HEK293 (cell line): ENCODE results near the gene ADAMTSL5.

Experiments
- HOXA7 ChIP-seq: sonication (generic); formaldehyde crosslinking; IDR thresholded peaks from 2 replicates; pipeline ENCODE4 v1.8.1; 2022; ENCODE audit warnings: missing genetic modification reagents, borderline replicate concordance
- YY1 ChIP-seq: fragments of 450-650 bp; formaldehyde crosslinking; IDR thresholded peaks from 2 replicates; pipeline ENCODE4 v1.5.1; 2018; ENCODE audit warnings: missing biosample characterization, missing genetic modification characterization
- ZNF175 ChIP-seq: fragments of 450-650 bp; formaldehyde crosslinking; IDR thresholded peaks from 2 replicates; pipeline ENCODE4 v1.5.1; 2016; ENCODE audit warnings: missing biosample characterization, missing genetic modification characterization
- ZNF747 ChIP-seq: fragments of 450-650 bp; formaldehyde crosslinking; IDR thresholded peaks from 2 replicates; pipeline ENCODE4 v1.5.1; 2016; ENCODE audit warnings: missing biosample characterization, missing genetic modification characterization
- ZSCAN23 ChIP-seq: fragments of 450-650 bp; formaldehyde crosslinking; IDR thresholded peaks from 2 replicates; pipeline ENCODE4 v1.5.1; 2016; ENCODE audit warnings: missing biosample characterization, missing genetic modification characterization
- TF ChIP-seq, protein P1 (sequence below): fragments of 450-650 bp; formaldehyde crosslinking; IDR thresholded peaks from 2 replicates; pipeline ENCODE4 v1.5.1; 2016; ENCODE audit warnings: missing biosample characterization, missing genetic modification characterization
- TF ChIP-seq, protein P2 (sequence below): sonication (generic); formaldehyde crosslinking; IDR thresholded peaks from 2 replicates; pipeline ENCODE4 v1.8.1; 2022; ENCODE audit warnings: mild to moderate bottlenecking, moderate library complexity, missing genetic modification reagents

DNA sequence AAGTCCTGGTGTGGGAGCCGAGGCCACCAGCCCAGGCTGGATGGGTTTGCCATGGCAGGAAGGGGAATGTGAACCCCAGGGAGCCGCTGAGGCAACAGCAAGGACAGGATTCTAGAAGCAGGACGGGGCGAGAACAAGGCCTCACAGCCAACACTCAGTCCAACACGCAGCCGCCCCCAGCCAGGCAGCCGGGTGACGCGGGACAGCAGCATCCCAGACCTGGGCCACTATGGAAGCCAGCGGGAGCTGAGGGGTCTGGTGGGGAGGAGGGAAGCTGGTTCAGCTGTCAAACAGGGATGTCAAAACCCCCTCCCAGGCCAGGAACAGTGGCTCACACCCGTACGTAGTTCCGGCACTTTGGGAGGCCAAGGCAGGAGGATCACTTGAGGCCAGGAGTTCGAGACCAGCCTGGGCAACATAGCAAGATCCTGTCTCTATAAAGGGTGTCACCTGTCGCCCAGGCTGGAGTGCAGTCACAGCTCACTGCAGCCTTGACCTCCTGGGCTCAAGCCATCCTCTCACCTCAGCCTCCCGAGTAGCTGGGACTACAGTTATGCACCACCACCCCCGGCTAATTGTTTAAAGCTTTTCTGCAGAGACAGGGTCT is 48.5 kb upstream of the ADAMTSL5 start:
- TF ChIP-seq ZNF747 (no peak), YY1 (tag by site-specific recombination) (no peak), ZSCAN23 (tag by site-specific recombination) (no peak), HOXA7 (CRISPR knock-in tag) (no peak), ZNF175 (tag by site-specific recombination) (no peak)
- TF ChIP-seq, protein P1, sequence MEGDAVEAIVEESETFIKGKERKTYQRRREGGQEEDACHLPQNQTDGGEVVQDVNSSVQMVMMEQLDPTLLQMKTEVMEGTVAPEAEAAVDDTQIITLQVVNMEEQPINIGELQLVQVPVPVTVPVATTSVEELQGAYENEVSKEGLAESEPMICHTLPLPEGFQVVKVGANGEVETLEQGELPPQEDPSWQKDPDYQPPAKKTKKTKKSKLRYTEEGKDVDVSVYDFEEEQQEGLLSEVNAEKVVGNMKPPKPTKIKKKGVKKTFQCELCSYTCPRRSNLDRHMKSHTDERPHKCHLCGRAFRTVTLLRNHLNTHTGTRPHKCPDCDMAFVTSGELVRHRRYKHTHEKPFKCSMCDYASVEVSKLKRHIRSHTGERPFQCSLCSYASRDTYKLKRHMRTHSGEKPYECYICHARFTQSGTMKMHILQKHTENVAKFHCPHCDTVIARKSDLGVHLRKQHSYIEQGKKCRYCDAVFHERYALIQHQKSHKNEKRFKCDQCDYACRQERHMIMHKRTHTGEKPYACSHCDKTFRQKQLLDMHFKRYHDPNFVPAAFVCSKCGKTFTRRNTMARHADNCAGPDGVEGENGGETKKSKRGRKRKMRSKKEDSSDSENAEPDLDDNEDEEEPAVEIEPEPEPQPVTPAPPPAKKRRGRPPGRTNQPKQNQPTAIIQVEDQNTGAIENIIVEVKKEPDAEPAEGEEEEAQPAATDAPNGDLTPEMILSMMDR (tag by site-specific recombination), result no peak
- TF ChIP-seq, protein P2, sequence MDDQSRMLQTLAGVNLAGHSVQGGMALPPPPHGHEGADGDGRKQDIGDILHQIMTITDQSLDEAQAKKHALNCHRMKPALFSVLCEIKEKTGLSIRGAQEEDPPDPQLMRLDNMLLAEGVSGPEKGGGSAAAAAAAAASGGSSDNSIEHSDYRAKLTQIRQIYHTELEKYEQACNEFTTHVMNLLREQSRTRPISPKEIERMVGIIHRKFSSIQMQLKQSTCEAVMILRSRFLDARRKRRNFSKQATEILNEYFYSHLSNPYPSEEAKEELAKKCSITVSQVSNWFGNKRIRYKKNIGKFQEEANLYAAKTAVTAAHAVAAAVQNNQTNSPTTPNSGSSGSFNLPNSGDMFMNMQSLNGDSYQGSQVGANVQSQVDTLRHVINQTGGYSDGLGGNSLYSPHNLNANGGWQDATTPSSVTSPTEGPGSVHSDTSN, result no peak
